SK-N-SH (cell line): Measurements from ENCODE around the gene GLS. TPM values are rescaled to one million over a fixed set of nuclear protein-coding genes. Genes with fewer than 3 reads are reported as not detected.

ENCODE experiments used
- CTCF ChIA-PET: fragments of 300-600, 350-600 bp; formaldehyde crosslinking; extraction: SDS; loops from one replicate; lab custom pipeline; 2021; lab: Yijun Ruan, JAX
- POLR2A ChIA-PET: fragments of 350-600 bp; sonication (Branson Sonifier 250); formaldehyde crosslinking; extraction: SDS; loops from one replicate; lab custom pipeline; 2020; ENCODE audit warnings: antibody characterized with exemption, inconsistent platforms; lab: Yijun Ruan, JAX
- DNase-seq: peaks from one replicate; pipeline ENCODE4 v3.0.0; 2012
- H2AFZ ChIP-seq: fragments of 200-600 bp; sonication (generic); 2 replicates; pipeline ENCODE4 v1.8.1; 2016; ENCODE audit warnings: antibody characterized with exemption, mild to moderate bottlenecking, low read depth
- H3F3A ChIP-seq: fragments of 200-600 bp; sonication (generic); replicated peaks from 2 replicates; pipeline ENCODE3; 2016; ENCODE audit warnings: antibody characterized with exemption, mild to moderate bottlenecking; ENCODE audit not compliant: insufficient read depth
- H3K27ac ChIP-seq, 2 experiments: fragments of 200-500 bp in 1 of 2; fragments of 200-600 bp in 1 of 2; sonication (Bioruptor generic) in 1 of 2; sonication (generic), shearing (Covaris generic) in 1 of 2; 2 replicates each; pipeline versions ENCODE4 v1.5.1 to v1.6.1; 2014 to 2016; ENCODE audit warnings: low read depth in 2 of 2, inconsistent platforms in 1 of 2, low read length in 1 of 2, mild to moderate bottlenecking in 1 of 2, mixed read lengths in 1 of 2
- H3K27me3 ChIP-seq: fragments of 200-600 bp; sonication (generic), shearing (Covaris generic); 2 replicates; pipeline ENCODE4 v1.6.1; 2016; ENCODE audit warnings: mixed run types; ENCODE audit not compliant: insufficient read depth
- H3K36me3 ChIP-seq, 2 experiments: fragments of 200-500 bp in 1 of 2; fragments of 200-600 bp in 1 of 2; sonication (Bioruptor generic) in 1 of 2; sonication (generic) in 1 of 2; replicated peaks in 1 of 2; 2 replicates each; pipeline versions ENCODE3 to v1.5.1; 2014 to 2016; ENCODE audit warnings: low read length in 1 of 2, mild to moderate bottlenecking in 1 of 2; ENCODE audit not compliant: insufficient read depth in 2 of 2, control insufficient read depth in 1 of 2
- H3K4me1 ChIP-seq, 2 experiments: fragments of 200-500 bp in 1 of 2; fragments of 200-600 bp in 1 of 2; sonication (Bioruptor generic) in 1 of 2; sonication (generic), shearing (Covaris generic) in 1 of 2; 2 replicates each; pipeline versions ENCODE4 v1.5.1 to v1.6.1; 2014 to 2016; ENCODE audit warnings: low read depth in 1 of 2, low read length in 1 of 2, mixed run types in 1 of 2; ENCODE audit not compliant: insufficient read depth in 2 of 2, control insufficient read depth in 1 of 2
- H3K4me2 ChIP-seq: fragments of 200-600 bp; sonication (generic), shearing (Covaris generic); 2 replicates; pipeline ENCODE4 v1.6.1; 2017; ENCODE audit warnings: mixed run types
- H3K4me3 ChIP-seq, 2 experiments: fragments of 200-500 bp in 1 of 2; fragments of 200-600 bp in 1 of 2; sonication (Bioruptor generic) in 1 of 2; sonication (generic), shearing (Covaris generic) in 1 of 2; 2 replicates each; pipeline versions ENCODE4 v1.5.1 to v1.8.1; 2014 to 2016; ENCODE audit warnings: low read depth in 2 of 2, inconsistent platforms in 1 of 2, low read length in 1 of 2, mild to moderate bottlenecking in 1 of 2, mixed read lengths in 1 of 2, moderate library complexity in 1 of 2
- H3K79me2 ChIP-seq: fragments of 200-600 bp; sonication (generic); 2 replicates; pipeline ENCODE4 v1.8.1; 2017; ENCODE audit warnings: mild to moderate bottlenecking; ENCODE audit not compliant: insufficient read depth
- H3K9ac ChIP-seq: fragments of 200-600 bp; sonication (generic); 2 replicates; pipeline ENCODE4 v1.6.1; 2017; ENCODE audit warnings: mixed run types
- H3K9me2 ChIP-seq: fragments of 200-600 bp; sonication (generic); 2 replicates; pipeline ENCODE4 v1.6.1; 2017; ENCODE audit warnings: mixed run types
- H3K9me3 ChIP-seq: fragments of 200-600 bp; sonication (generic); 2 replicates; pipeline ENCODE4 v1.6.1; 2017; ENCODE audit warnings: mixed run types, mild to moderate bottlenecking, moderate library complexity
- H4K20me1 ChIP-seq: fragments of 200-600 bp; sonication (generic); 2 replicates; pipeline ENCODE4 v1.6.1; 2017; ENCODE audit warnings: mild to moderate bottlenecking, mixed run types; ENCODE audit not compliant: insufficient read depth
- CHD2 ChIP-seq: fragments of 150-350 bp; IDR thresholded peaks from 2 replicates; pipeline ENCODE4 v1.6.1; 2018; ENCODE audit warnings: low read length; ENCODE audit not compliant: partially characterized antibody
- EZH2phosphoT487 ChIP-seq: fragments of 200-600 bp; sonication (generic); IDR thresholded peaks from 2 replicates; pipeline ENCODE4 v1.6.1; 2017; ENCODE audit warnings: low read depth, mixed run types, mild to moderate bottlenecking, antibody characterized with exemption, moderate library complexity, borderline replicate concordance
- FOXM1 ChIP-seq: IDR thresholded peaks from 2 replicates; pipeline ENCODE4 v1.4.0; 2012; ENCODE audit warnings: low read depth, mild to moderate bottlenecking
- GATA2 ChIP-seq: sonication (generic); formaldehyde crosslinking; IDR thresholded peaks from 2 replicates; pipeline ENCODE4 v1.5.0; 2020; ENCODE audit warnings: mild to moderate bottlenecking, missing genetic modification reagents
- MEF2A ChIP-seq: IDR thresholded peaks from 2 replicates; pipeline ENCODE4 v1.4.0; 2012; ENCODE audit warnings: low read depth, borderline replicate concordance
- NFIC ChIP-seq: IDR thresholded peaks from 2 replicates; pipeline ENCODE4 v1.4.0; 2012; ENCODE audit warnings: borderline replicate concordance
- NRF1 ChIP-seq: IDR thresholded peaks from 2 replicates; pipeline ENCODE4 v1.6.1; 2012; ENCODE audit warnings: low read depth, mild to moderate bottlenecking, low read length
- RCOR1 ChIP-seq: fragments of 150-350 bp; IDR thresholded peaks from 2 replicates; pipeline ENCODE4 v1.6.1; 2017; ENCODE audit warnings: antibody characterized with exemption, low read length
- REST ChIP-seq: IDR thresholded peaks from 2 replicates; pipeline ENCODE4 v1.6.1; 2012; ENCODE audit warnings: mild to moderate bottlenecking, low read depth, low read length, moderate library complexity
- SIN3A ChIP-seq: IDR thresholded peaks from 2 replicates; pipeline ENCODE4 v1.6.1; 2012; ENCODE audit warnings: low read depth, mild to moderate bottlenecking, low read length, moderate library complexity, borderline replicate concordance
- TEAD4 ChIP-seq: IDR thresholded peaks from 2 replicates; pipeline ENCODE4 v1.4.0; 2012; ENCODE audit warnings: mild to moderate bottlenecking, borderline replicate concordance; ENCODE audit not compliant: insufficient read depth
- WGBS: methylation state at CpG from one replicate; pipeline ENCODE4 v1.1.6; 2017; ENCODE audit warnings: low lambda C conversion rate; 5-methylcytosine and 5-hydroxymethylcytosine counted together
- polyA plus RNA-seq, 3 experiments: library from polyadenylated mRNA; depleted of rRNA; stranded (reverse); fragments of >200 nt; gene quantifications; 2 replicates each; pipeline ENCODE4 v1.2.3, GENCODE V29; 2012

Gene GLS
- polyA plus RNA-seq, 1 of the 3 experiments (the other 2 are of a cell fraction), result 37.2 TPM

- H3K79me2 ChIP-seq, result peaks cover 38% of the 10 kb centered on the region
- DNase-seq, result peak; percentile 30
These were observed 132.4 kb downstream of the GLS start for GRCh38 chr2:191012845-191013681.

DNA sequence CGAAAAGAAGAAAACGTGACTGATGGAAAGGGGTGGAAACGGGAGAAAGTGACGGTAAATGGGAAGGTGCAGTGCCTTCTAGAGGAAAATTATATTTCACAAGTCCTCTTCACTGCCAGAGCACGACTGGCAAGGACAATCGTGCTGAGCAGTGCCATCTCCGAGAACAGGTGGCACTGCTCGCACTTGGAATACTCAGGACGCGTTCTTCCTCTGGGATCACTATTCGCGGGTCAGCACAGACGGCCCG, 133.0 kb downstream of the GLS start:
- no peaks in the 10 kb centered on the region for H3K27me3 ChIP-seq
- H3K36me3 ChIP-seq, result peaks cover 9 to 22% of the 10 kb centered on the region in 2 experiments
- no peaks in the 10 kb centered on the region for H3K9me2 ChIP-seq
- no peaks in the 10 kb centered on the region for H4K20me1 ChIP-seq
- H3K79me2 ChIP-seq, result peaks cover 38% of the 10 kb centered on the region
- H3F3A ChIP-seq, result no peaks in the 10 kb centered on the region
- peak overlapping the region; percentile 86 to 94 for H3K4me3 ChIP-seq
- ChIA-PET CTCF (no interaction called here), POLR2A (no interaction called here)
- TF ChIP-seq SIN3A (no peak; the same call in 1 of the 2 replicates), GATA2 (CRISPR knock-in tag) (no peak), RCOR1 (no peak), NFIC (no peak), CHD2 (no peak), NRF1 (no peak), MEF2A (no peak), EZH2phosphoT487 (no peak), TEAD4 (no peak)
- peaks cover 6 to 19% of the 10 kb centered on the region in 2 experiments; a peak in 2 of 4 replicates for H3K4me1 ChIP-seq
- H3K27ac ChIP-seq, result peak overlapping the region; percentile 65 to 93
- peak overlapping the region; percentile 74 for H3K4me2 ChIP-seq
- no peak for DNase-seq
- H3K9ac ChIP-seq, result peak overlapping the region; percentile 75
- peak overlapping the region; percentile 79 for H2AFZ ChIP-seq
- H3K9me3 ChIP-seq, result no peaks in the 10 kb centered on the region
- WGBS, result 0% methylated on average over 5 of the region's 14 CpGs

More at GRCh38 chr2:191012845-191013681, 132.4 kb downstream of the GLS start:
- no peaks in the 10 kb centered on the region for H3K9me3 ChIP-seq
- peak overlapping the region; percentile 74 for H3K4me2 ChIP-seq
- ChIA-PET POLR2A (interaction anchor here (0.8 kb wide), 1 partner anchor 9 kb away, joined by 3 read pairs; no protein-coding TSS in a partner anchor), CTCF (interaction anchor here (0.5 to 1.1 kb wide), 3 partner anchors 17 to 232 kb away, joined by 3 to 6 read pairs (median 3); no protein-coding TSS in a partner anchor)
- H3K9ac ChIP-seq, result peak overlapping the region; percentile 75
- peaks cover 6 to 19% of the 10 kb centered on the region in 2 experiments; a peak in 2 of 4 replicates for H3K4me1 ChIP-seq
- H3K27ac ChIP-seq, result peak overlapping the region; percentile 65 to 93; a peak in 3 of 4 replicates
- peak overlapping the region; percentile 79 for H2AFZ ChIP-seq
- H3K27me3 ChIP-seq, result no peaks in the 10 kb centered on the region
- H3F3A ChIP-seq, result no peaks in the 10 kb centered on the region
- no peaks in the 10 kb centered on the region for H3K9me2 ChIP-seq
- no peaks in the 10 kb centered on the region for H4K20me1 ChIP-seq
- 29% methylated on average over 14 of the region's 14 CpGs for WGBS
- H3K36me3 ChIP-seq, result peaks cover 14 to 27% of the 10 kb centered on the region in 2 experiments
- no peak for TF ChIP-seq FOXM1
- peak; percentile 72 for TF ChIP-seq REST
- H3K4me3 ChIP-seq, result peak overlapping the region; percentile 86 to 94
